Fibroblast of mammary gland (primary cell): ENCODE data around the gene IFNL4.
"Not testable (repeated sequence)": the region's sequence is repeated elsewhere in the genome, so short reads cannot be mapped to it uniquely, and the experiment has no call there.

Experiments used
- DNase-seq: peaks from one replicate; pipeline ENCODE4 v3.0.0-alpha.2; 2010; ENCODE audit warnings: low read depth
- H3K4me3 ChIP-seq: 2 replicates; pipeline ENCODE4 v1.5.1; 2011; ENCODE audit warnings: low read depth, mild to moderate bottlenecking, low read length, moderate library complexity; ENCODE audit not compliant: control insufficient read depth
- TF ChIP-seq, protein P1 (sequence below): conservative IDR thresholded peaks from 2 replicates; pipeline ENCODE4 v1.5.1; 2011; ENCODE audit warnings: low read depth, low read length, inconsistent platforms; ENCODE audit not compliant: control insufficient read depth, insufficient read depth

Gene IFNL4

DNA sequence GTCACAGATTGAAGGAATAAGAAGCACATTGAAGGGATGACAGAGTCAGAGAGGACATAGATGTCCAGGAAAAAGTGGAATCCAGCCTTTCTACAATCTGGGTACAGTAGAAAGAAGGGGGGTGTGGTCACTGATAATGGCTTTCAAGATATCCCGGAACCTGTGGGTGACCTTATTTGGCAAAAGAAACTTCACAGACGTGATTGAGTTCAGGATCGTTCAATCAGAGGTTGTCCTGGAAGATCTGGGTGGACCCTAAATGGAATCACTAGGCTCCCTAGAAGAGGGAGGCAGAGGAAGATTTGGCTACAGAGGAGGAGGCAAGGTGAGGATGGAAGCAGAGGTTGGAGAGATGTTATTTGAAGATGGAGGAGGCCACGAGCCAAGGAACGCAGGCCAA, 31.6 kb downstream of the IFNL4 start:
- no peak overlapping the region for H3K4me3 ChIP-seq
- TF ChIP-seq, protein P1, sequence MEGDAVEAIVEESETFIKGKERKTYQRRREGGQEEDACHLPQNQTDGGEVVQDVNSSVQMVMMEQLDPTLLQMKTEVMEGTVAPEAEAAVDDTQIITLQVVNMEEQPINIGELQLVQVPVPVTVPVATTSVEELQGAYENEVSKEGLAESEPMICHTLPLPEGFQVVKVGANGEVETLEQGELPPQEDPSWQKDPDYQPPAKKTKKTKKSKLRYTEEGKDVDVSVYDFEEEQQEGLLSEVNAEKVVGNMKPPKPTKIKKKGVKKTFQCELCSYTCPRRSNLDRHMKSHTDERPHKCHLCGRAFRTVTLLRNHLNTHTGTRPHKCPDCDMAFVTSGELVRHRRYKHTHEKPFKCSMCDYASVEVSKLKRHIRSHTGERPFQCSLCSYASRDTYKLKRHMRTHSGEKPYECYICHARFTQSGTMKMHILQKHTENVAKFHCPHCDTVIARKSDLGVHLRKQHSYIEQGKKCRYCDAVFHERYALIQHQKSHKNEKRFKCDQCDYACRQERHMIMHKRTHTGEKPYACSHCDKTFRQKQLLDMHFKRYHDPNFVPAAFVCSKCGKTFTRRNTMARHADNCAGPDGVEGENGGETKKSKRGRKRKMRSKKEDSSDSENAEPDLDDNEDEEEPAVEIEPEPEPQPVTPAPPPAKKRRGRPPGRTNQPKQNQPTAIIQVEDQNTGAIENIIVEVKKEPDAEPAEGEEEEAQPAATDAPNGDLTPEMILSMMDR: no peak
- DNase-seq: no peak

DNA sequence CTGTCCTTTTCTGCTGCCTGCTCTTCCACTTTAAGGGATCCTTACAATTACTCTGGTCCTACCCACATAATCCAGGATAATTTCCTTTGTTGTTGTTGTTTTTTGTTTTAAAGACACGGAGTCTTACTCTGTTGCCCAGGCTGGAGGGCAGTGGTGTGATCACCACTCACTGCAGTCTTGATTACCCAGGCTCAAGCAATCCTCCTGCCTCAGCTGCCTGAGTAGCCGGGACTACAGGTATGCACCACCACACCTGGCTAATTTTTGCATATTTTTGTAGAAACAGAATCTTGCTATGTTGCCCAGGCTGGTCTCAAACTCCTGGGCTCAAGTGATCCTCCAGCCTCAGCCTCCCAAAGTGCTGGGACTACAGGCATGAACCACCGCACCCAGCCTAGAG, 33.3 kb downstream of the IFNL4 start:
- H3K4me3 ChIP-seq, DNase-seq: not testable (repeated sequence)

GRCh38 chr19:39212375-39212742, 36.3 kb downstream of the IFNL4 start:
- TF ChIP-seq, protein P1: peak; percentile 40
- no peak overlapping the region for H3K4me3 ChIP-seq
- DNase-seq: peak; percentile 13

GRCh38 chr19:39211731-39212374, 36.8 kb downstream of the IFNL4 start:
- TF ChIP-seq, protein P1: no peak
- no peak for DNase-seq
- H3K4me3 ChIP-seq: no peak overlapping the region

GRCh38 chr19:39209196-39209595, 39.5 kb downstream of the IFNL4 start:
- TF ChIP-seq, protein P1: no peak
- no peak overlapping the region for H3K4me3 ChIP-seq
- no peak for DNase-seq

GRCh38 chr19:39208175-39208795, 40.4 kb downstream of the IFNL4 start:
- DNase-seq: no peak
- TF ChIP-seq, protein P1: no peak
- no peak overlapping the region for H3K4me3 ChIP-seq

- TF ChIP-seq, protein P1: no peak
- no peak overlapping the region for H3K4me3 ChIP-seq
- no peak for DNase-seq
These were observed 41.3 kb downstream of the IFNL4 start for GRCh38 chr19:39207293-39207836.
